Ishikawa (cell line): ENCODE measurements around the gene RNLS.

Experiments
- CEBPB ChIP-seq: IDR thresholded peaks from 2 replicates; pipeline ENCODE4 v1.6.1; 2012
- CREB1 ChIP-seq: IDR thresholded peaks from 2 replicates; pipeline ENCODE4 v1.6.1; 2012; ENCODE audit warnings: low read depth
- EGR1 ChIP-seq: IDR thresholded peaks from 2 replicates; pipeline ENCODE4 v1.6.1; 2012
- EP300 ChIP-seq: IDR thresholded peaks from 2 replicates; pipeline ENCODE4 v1.6.1; 2012; ENCODE audit warnings: borderline replicate concordance
- FOXM1 ChIP-seq: IDR thresholded peaks from 2 replicates; pipeline ENCODE4 v1.6.1; 2012; ENCODE audit warnings: low read depth, borderline replicate concordance
- MAX ChIP-seq: IDR thresholded peaks from 2 replicates; pipeline ENCODE4 v1.6.1; 2012
- NFIC ChIP-seq: IDR thresholded peaks from 2 replicates; pipeline ENCODE4 v1.6.1; 2012
- RAD21 ChIP-seq: IDR thresholded peaks from 2 replicates; pipeline ENCODE4 v1.6.1; 2012; ENCODE audit warnings: low read depth
- TAF1 ChIP-seq: IDR thresholded peaks from 2 replicates; pipeline ENCODE4 v1.6.1; 2012; ENCODE audit warnings: low read depth, mild to moderate bottlenecking
- TCF12 ChIP-seq: IDR thresholded peaks from 2 replicates; pipeline ENCODE4 v1.6.1; 2012; ENCODE audit warnings: low read depth
- TEAD4 ChIP-seq: IDR thresholded peaks from 2 replicates; pipeline ENCODE4 v1.6.1; 2012
- USF1 ChIP-seq: IDR thresholded peaks from 2 replicates; pipeline ENCODE4 v1.6.1; 2012
- YY1 ChIP-seq: IDR thresholded peaks from 2 replicates; pipeline ENCODE4 v1.6.1; 2012; ENCODE audit warnings: low read depth
- ZBTB7A ChIP-seq: IDR thresholded peaks from 2 replicates; pipeline ENCODE4 v1.6.1; 2012; ENCODE audit warnings: low read depth
- TF ChIP-seq, protein P1 (sequence below): IDR thresholded peaks from 2 replicates; pipeline ENCODE4 v1.6.1; 2012; ENCODE audit warnings: low read depth, mild to moderate bottlenecking

Gene RNLS

DNA sequence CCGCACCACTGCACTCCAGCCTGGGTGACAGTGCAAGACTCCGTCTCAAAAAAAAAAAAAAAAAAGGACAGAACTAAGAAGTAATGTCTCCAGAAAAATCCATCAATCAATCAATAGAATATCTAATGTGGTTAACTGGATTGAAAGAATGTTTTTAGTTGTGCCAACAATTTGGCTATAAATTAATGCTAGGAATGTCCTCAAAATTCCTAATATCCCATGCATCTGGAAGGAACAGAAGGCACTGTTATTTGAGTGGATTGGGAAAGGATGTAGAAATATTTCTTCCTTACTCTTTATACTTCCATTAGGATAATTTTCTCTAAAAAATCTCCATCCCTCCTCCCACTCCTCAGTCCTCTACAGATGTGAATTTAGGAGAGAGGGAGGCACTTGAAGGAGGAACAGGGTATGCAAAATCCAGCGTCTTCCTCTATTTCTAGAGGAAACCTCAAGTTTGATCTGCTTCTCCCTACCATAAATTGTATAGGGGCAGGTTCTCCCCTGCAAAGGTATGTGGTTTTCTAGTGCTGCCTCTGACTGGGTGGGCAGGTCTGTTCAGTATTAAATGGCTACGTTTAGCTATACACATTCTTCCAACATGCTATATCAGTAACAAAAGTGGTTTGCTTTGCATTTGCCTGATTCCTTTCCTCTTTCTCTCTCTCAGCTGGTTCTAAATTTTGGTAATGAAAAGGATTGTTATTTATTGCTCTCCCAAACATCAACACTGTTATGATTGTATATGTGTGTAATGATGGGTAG lies 54.1 kb downstream of the RNLS start:
- no peak for TF ChIP-seq FOXM1
- TF ChIP-seq CREB1, result no peak

DNA sequence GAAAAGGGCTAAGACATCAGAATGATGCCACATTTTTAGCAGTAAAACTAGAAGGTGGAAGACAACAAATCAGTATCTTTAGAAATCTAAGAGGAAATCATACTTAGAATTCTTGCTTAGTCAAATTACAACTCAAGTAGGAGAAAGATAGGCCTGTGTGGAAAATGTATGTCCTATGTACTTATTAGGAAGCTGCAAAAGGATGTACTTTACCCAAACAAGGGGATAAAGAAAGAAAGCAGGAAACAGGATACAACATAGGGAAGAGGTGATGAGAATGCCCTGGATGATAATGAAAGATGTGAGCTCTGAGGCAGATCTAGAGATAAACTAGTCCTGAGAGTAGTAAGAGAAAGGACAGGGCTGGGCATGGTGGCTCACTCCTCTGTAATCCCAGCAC lies 54.9 kb downstream of the RNLS start:
- TF ChIP-seq FOXM1 (no peak), CREB1 (no peak), TEAD4 (no peak), ZBTB7A (no peak), YY1 (no peak), TAF1 (no peak), NFIC (no peak), RAD21 (no peak), CEBPB (no peak), TCF12 (no peak), EP300 (no peak), MAX (no peak)
- TF ChIP-seq, protein P1, sequence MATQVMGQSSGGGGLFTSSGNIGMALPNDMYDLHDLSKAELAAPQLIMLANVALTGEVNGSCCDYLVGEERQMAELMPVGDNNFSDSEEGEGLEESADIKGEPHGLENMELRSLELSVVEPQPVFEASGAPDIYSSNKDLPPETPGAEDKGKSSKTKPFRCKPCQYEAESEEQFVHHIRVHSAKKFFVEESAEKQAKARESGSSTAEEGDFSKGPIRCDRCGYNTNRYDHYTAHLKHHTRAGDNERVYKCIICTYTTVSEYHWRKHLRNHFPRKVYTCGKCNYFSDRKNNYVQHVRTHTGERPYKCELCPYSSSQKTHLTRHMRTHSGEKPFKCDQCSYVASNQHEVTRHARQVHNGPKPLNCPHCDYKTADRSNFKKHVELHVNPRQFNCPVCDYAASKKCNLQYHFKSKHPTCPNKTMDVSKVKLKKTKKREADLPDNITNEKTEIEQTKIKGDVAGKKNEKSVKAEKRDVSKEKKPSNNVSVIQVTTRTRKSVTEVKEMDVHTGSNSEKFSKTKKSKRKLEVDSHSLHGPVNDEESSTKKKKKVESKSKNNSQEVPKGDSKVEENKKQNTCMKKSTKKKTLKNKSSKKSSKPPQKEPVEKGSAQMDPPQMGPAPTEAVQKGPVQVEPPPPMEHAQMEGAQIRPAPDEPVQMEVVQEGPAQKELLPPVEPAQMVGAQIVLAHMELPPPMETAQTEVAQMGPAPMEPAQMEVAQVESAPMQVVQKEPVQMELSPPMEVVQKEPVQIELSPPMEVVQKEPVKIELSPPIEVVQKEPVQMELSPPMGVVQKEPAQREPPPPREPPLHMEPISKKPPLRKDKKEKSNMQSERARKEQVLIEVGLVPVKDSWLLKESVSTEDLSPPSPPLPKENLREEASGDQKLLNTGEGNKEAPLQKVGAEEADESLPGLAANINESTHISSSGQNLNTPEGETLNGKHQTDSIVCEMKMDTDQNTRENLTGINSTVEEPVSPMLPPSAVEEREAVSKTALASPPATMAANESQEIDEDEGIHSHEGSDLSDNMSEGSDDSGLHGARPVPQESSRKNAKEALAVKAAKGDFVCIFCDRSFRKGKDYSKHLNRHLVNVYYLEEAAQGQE, result no peak

GRCh38 chr10:88527245-88527644 lies 55.9 kb downstream of the RNLS start:
- TF ChIP-seq FOXM1 (no peak), NFIC (no peak), TCF12 (no peak), CREB1 (no peak), CEBPB (no peak), USF1 (no peak), YY1 (no peak), MAX (no peak), ZBTB7A (no peak), RAD21 (no peak), TEAD4 (no peak)
- TF ChIP-seq, protein P1, result no peak

DNA sequence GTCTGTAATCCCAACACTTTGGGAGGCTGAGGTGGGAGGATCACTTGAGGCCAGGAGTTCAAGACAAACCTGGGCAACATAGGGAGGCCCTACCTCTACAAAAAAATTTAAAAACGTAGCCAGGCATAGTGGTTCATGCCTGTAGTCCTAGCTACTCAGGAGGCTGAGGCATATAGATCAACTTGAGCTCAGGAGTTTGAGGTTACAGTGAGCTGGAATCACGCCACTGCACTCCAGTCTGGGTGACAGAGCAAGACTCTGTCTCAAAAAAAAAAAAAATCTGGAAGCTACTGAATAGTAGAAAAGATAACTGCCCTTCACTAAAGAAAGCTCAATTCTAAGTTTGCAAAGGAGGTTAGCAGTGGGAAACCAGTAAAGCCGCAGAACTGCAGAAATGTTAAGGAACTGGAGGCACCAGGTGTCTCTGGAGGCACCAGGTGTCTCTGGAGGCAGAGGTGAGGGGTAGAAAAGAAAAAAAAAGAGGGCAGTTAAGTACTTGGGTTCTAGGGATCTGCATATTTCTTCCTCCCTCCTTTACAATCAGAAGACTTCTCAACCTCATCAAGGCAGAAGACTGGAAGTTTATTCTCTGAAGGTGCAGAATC lies 56.5 kb downstream of the RNLS start:
- TF ChIP-seq TEAD4 (no peak), NFIC (no peak), CEBPB (no peak), EGR1 (no peak), ZBTB7A (no peak), MAX (no peak), YY1 (no peak), RAD21 (no peak), TAF1 (no peak), CREB1 (no peak), EP300 (no peak), FOXM1 (no peak), USF1 (no peak), TCF12 (no peak)
- TF ChIP-seq, protein P1, result no peak
